ENCODE measurements around the gene C20orf144.

Gene C20orf144

GRCh38 chr20:33654680-33655161 is 7.4 kb upstream of the C20orf144 start:
- DNase-seq, result no peak
- no peaks in the 10 kb centered on the region for H3K9me3 ChIP-seq (ENCODE audit: insufficient read depth, low read length, severe bottlenecking)
- ATAC-seq (ENCODE audit: insufficient read depth, low read depth), result no peak

DNA sequence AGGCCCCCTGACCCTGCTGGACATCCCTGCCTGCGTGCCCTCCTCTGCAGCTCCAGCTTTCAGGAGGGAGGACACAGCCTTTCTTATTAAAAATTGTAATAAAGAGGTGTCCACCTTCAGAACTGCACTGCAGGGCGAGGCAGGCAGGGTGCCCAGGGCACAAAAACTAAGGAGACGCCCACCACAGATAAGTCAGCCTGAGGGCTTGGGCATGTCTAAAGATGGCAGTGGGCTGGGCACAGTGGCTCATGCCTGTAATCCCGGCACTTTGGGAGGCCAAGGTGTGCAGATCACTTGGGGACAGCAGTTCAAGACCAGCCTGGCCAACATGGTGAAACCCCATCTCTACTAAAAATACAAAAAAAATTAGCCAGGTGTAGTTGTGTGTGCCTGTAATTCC is 7.0 kb upstream of the C20orf144 start:
- no peak for DNase-seq
- no peaks in the 10 kb centered on the region for H3K79me2 ChIP-seq (ENCODE audit: insufficient read depth, low read length)
- TF ChIP-seq CTCF (IDR thresholded peaks at IDR 0.05; ENCODE audit: borderline replicate concordance, extremely low read depth, low read length, poor library complexity, severe bottlenecking), result no peak
- TF ChIP-seq EZH2 (IDR thresholded peaks at IDR 0.05; ENCODE audit: borderline replicate concordance, low read depth, low read length, severe bottlenecking), result no peak
- no peak overlapping the region for H3K27ac ChIP-seq (ENCODE audit: low read length)
- no peak overlapping the region for H3K4me2 ChIP-seq (ENCODE audit: insufficient read depth, low read length)
- H3K36me3 ChIP-seq (ENCODE audit: insufficient read depth, low read length), result peaks cover 3% of the 10 kb centered on the region; the same call in 1 of the 2 replicates
- ATAC-seq (ENCODE audit: insufficient read depth, low read depth), result no peak
- no peaks in the 10 kb centered on the region for H4K20me1 ChIP-seq (ENCODE audit: insufficient read depth, low read length)
- H3K9ac ChIP-seq (ENCODE audit: low read depth, low read length), result no peak overlapping the region
- no peaks in the 10 kb centered on the region for H3K27me3 ChIP-seq (ENCODE audit: insufficient read depth, low read length, poor library complexity)
- no peaks in the 10 kb centered on the region for H3K9me3 ChIP-seq (ENCODE audit: insufficient read depth, low read length, severe bottlenecking)
- no peak overlapping the region for H2AFZ ChIP-seq (ENCODE audit: low read depth, low read length)
- H3K4me1 ChIP-seq (ENCODE audit: insufficient read depth, low read length), result no peaks in the 10 kb centered on the region
- no peak overlapping the region for H3K4me3 ChIP-seq (ENCODE audit: low read depth in 1 of 2, low read length in 2 of 2)

More at GRCh38 chr20:33654680-33655161, 7.4 kb upstream of the C20orf144 start:
- TF ChIP-seq CTCF (IDR thresholded peaks at IDR 0.05; ENCODE audit: borderline replicate concordance, extremely low read depth, low read length, poor library complexity, severe bottlenecking), result no peak
- TF ChIP-seq EZH2 (IDR thresholded peaks at IDR 0.05; ENCODE audit: borderline replicate concordance, low read depth, low read length, severe bottlenecking), result no peak
- no peak overlapping the region for H3K4me2 ChIP-seq (ENCODE audit: insufficient read depth, low read length)
- H3K79me2 ChIP-seq (ENCODE audit: insufficient read depth, low read length), result no peaks in the 10 kb centered on the region
- no peaks in the 10 kb centered on the region for H3K4me1 ChIP-seq (ENCODE audit: insufficient read depth, low read length)
- H3K36me3 ChIP-seq (ENCODE audit: insufficient read depth, low read length), result peaks cover 3% of the 10 kb centered on the region; the same call in 1 of the 2 replicates
- peaks cover 4% of the 10 kb centered on the region; the same call in 1 of the 2 replicates for H4K20me1 ChIP-seq (ENCODE audit: insufficient read depth, low read length)
- H3K9ac ChIP-seq (ENCODE audit: low read depth, low read length), result no peak overlapping the region
- no peak overlapping the region for H2AFZ ChIP-seq (ENCODE audit: low read depth, low read length)
- H3K4me3 ChIP-seq (ENCODE audit: low read depth in 1 of 2, low read length in 2 of 2), result no peak overlapping the region
- H3K27ac ChIP-seq (ENCODE audit: low read length), result no peak overlapping the region
- H3K27me3 ChIP-seq (ENCODE audit: insufficient read depth, low read length, poor library complexity), result no peaks in the 10 kb centered on the region

DNA sequence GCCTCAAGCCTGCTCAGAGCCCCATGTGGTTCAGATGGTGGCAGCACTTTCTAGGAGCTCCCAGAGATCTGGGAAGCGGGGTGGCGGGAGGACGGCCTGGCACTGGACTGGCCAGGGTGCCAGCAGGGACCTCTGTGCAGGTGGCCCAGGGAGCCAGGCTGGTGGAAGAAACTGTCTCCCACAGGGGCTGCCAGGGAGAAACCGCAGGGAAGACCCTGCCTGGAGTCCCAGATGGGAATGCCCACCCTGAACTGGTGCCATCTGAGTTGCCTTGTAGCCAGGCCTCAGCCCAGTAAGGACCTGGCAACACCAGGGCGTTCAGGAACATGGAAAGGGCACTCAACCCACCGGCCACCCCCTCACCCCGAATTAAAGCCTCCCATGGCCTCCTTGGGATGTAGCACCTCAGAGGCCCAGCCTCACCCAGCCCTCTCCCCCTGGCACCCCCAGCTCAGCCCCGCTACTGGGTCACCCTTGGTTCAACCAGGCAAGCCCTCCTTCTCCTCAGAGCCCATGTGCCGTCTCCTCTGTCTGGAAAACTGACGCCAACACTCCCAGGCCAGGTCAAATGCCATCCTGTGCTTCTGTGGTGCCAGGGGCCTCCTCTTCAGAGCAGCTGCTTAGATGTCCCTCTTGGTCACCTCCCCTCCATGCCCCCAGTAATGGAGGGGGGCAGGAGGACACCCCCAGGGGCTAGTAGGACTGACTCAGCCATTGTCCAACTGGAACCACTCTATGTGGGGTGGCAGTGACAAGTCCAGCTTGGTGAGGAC is 5.9 kb upstream of the C20orf144 start:
- Histone ChIP-seq H3K4me1 (ENCODE audit: insufficient read depth, low read length) (no peaks in the 10 kb centered on the region), H4K20me1 (ENCODE audit: insufficient read depth, low read length) (no peaks in the 10 kb centered on the region), H3K79me2 (ENCODE audit: insufficient read depth, low read length) (no peaks in the 10 kb centered on the region), H3K4me3 (ENCODE audit: low read depth in 1 of 2, low read length in 2 of 2) (no peak overlapping the region), H3K36me3 (ENCODE audit: insufficient read depth, low read length) (peaks cover 3% of the 10 kb centered on the region; the same call in 1 of the 2 replicates), H3K9me3 (ENCODE audit: insufficient read depth, low read length, severe bottlenecking) (no peaks in the 10 kb centered on the region), H3K27me3 (ENCODE audit: insufficient read depth, low read length, poor library complexity) (no peaks in the 10 kb centered on the region), H3K9ac (ENCODE audit: low read depth, low read length) (no peak overlapping the region), H3K4me2 (ENCODE audit: insufficient read depth, low read length) (no peak overlapping the region), H3K27ac (ENCODE audit: low read length) (no peak overlapping the region), H2AFZ (ENCODE audit: low read depth, low read length) (no peak overlapping the region)
- DNase-seq, result no peak
- TF ChIP-seq EZH2 (IDR thresholded peaks at IDR 0.05; ENCODE audit: borderline replicate concordance, low read depth, low read length, severe bottlenecking), result no peak
- no peak for TF ChIP-seq CTCF (IDR thresholded peaks at IDR 0.05; ENCODE audit: borderline replicate concordance, extremely low read depth, low read length, poor library complexity, severe bottlenecking)
- no peak for ATAC-seq (ENCODE audit: insufficient read depth, low read depth)
